T1000 (cell line): ENCODE results near the gene IPO7.
A peak's percentile ranks its signal among the peaks of the same experiment; 100 is the strongest.
"Not testable (repeated sequence)": the region's sequence is repeated elsewhere in the genome, so short reads cannot be mapped to it uniquely, and the experiment has no call there.

Experiments
- DNase-seq: peaks from one replicate; lab custom pipeline; 2025; ENCODE audit warnings: mixed read lengths; lab: John Stamatoyannopoulos, UW

Gene IPO7

DNA sequence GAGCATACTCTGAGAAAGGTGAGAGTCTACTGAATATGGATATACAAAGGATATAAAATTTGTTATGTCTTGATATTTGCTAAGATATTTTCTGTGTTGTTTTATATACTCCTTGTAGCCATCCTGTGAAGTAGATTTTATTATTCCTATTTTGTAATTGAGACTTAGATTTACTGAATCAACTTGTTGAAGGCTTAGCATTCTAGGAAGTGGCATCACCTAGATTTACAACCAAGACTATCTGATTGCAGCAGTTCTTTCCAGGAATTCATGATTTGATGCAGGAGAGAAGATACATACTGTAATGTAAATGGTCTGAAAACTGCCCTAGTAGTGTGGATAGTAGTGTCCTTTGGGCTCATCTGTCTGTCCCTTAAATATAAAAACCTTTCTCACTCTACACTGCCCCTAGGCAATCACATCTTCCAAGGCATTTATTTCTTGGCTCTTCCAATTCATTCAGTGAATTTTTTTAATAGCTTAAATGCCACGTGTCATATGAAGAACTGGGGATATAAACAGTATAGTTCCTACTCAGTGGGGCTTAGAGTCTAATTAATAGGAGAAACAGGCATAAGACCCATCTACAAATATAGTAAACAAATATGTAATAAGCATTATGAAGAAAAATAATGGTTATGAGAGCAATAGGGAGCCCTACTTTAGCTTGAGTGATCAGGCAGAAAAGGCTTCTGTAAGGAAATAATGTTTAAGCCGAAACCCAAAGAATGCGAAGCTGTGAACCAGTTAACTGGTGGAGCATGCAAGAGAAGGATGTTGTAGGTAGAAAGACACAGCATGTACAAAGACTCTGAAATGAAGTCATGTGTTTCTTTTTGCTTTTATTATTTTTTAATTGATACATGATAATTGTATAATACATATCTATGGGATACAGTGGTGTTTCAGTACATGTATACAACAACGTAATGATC, 13.6 kb downstream of the IPO7 start:
- DNase-seq, result no peak

- DNase-seq, result no peak
These were observed 15.0 kb downstream of the IPO7 start for GRCh38 chr11:9399466-9399865.

- not testable (repeated sequence) for DNase-seq
These were observed 17.4 kb downstream of the IPO7 start for GRCh38 chr11:9401884-9402283.

DNA sequence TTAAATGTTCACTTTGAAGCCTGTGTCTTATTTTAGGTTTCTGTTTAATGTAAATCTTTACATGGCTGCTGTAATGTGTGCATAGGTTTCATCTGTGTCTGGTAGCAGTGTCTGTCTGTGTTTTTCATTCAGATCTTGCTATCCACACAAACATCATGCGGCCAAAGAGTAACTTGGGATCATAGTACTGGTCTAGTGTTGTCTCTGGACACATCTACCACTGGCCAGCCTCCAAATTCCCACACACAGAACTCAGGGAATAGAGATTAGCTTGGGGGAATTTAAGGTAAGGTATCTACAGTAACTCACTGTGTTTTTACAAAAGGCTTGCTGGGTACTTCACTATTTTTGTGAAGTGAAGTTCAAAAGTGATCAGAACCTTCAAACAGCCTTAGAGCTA, 44.3 kb downstream of the IPO7 start:
- DNase-seq, result no peak

DNA sequence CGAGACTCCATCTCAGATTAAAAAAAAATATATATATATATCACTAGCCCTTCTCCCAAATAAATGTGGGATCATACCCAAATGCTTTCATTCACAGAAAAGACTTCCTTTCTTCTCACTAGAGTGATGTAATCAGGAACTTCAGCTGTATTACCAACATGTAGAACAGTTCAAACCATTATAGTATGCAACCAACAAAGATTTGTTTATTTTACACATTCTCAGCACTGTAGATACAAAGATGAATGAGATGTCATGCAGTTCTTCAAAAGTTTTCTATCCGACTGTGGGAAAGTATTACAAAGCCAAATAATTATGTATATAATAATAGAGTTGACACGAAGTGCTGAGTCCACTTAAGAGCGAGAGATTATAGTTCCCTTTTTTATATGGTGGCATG, 54.2 kb downstream of the IPO7 start:
- no peak for DNase-seq

- DNase-seq, result no peak
These were observed 61.8 kb downstream of the IPO7 start for GRCh38 chr11:9446230-9446629.

GRCh38 chr11:9448576-9449352, 64.3 kb downstream of the IPO7 start:
- no peak for DNase-seq

GRCh38 chr11:9452023-9452422, 67.6 kb downstream of the IPO7 start:
- DNase-seq, result not testable (repeated sequence)

DNA sequence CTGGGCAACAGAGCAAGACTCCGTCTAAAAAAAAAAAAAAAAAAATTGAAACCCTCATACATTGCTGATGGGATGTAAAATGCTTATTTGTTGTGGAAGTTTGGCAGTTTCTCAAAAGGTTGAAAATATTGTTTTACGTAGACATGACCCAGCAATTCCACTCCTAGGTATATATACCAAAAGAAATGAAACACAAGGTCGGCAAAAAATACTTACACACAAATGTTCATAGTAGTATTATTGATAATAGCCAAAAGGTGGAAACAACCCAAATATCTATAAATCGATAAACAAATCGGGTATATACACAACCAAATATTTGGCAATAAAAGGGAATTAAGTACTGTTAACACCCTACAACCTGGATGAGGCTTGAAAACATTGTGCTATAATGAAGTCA, 71.3 kb downstream of the IPO7 start:
- no peak for DNase-seq

DNA sequence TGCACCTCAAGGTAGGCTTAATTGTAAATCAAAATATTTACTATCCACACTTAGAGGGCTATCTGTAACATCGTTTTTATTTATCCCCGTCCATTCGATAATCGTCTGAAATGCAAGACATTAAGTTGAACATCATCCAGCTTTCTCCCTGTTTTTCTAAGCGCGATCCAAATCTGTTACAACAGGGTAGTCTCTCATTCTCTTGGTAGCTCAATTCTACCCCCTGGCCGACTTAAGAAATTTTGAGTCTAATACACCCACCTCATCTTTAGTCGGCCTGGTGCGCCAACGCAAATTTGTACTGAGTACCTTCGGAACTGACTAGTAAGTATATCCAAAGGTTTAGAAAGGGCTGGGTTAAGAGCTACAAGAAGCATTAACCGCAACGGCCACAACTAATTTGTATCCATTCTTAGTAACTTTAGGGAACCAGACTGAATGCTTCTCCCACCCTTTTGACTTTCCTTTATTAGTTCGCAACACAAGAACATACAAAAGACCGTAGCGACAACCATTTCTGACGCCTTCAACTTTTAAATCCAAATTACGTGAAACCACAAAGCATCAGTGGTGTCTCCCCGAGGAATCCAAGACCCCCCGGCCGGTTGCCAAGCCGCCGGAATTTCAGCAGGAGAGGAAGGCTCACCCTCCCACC, 75.3 kb downstream of the IPO7 start:
- DNase-seq, result no peak

DNA sequence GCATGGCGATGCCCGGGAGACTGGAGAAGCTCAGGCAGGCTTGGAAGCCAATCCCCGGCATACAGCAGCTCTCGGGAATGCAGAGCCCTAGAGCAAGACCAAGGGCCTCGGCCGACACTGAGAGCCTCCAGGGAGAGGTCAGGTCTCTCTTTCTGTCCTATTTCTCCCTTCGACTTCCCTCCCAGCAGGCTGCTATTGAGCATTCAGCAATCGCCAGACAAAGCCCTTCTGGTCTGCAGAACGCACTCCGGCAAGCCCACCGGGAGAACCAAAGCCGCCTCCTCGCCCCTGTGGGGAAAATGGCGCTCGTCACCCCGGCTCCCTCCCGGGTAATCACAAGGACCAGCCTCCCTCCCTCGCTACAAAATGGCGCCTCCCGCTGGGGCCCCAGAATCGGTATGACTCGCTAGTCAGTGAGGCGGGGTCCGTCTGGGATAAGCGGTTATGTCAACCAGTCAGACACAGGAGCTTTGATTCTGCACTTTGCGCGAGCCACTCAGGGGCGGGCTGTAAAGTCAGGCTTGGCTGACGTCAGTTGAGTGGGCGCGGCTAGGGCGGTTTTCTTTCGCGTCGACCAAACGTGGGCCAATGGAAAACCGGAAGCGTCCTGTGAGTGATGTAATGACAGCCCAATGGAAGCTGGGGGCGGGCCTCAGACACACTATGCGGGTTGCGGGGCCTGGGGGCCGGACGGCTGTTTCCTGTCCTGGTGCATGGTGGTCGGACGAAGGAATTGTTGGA, 76.0 kb downstream of the IPO7 start, which contains the start of gene ZNF143:
Gene ZNF143, plus strand, starts transcription at position 691 of the 741 bp plus-strand sequence. CDS start 10,297 bp downstream, outside the sequence.
- peak; percentile 98 for DNase-seq

DNA sequence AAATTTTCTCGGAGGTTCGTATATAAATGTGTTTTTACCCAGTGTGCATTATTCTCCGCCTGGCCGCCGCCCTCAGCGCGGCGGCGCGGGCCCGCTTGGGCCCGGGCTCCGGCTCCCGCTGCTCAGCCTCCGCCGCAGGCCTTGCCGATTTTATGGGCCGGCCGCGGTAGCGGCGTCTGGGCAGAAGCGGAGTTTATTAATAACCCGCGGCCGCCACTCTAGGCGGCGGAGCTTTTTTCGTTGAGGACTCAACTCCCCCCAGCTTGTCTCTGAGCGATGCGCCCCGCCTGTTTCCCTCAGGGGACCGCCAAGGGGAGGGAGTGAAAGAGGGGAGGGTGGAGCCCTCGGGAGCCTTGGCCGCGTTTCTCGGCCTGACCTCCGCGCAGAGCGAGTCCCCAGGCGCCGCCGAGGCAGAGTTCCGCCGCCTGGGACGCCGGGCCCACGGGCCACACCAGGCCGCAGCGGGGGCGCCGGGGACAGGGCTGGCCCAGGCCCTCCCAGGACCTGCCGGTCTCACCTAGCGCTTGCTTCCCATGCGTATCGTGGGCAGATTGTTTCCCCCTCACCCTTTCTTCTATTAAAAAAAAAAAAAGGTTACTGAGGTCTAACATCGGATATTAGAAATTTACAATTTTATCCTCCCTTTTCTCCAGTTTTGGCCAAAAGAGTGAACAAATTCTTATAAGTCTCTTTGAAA, 76.8 kb downstream of the IPO7 start:
- peak; percentile 80 for DNase-seq

- DNase-seq, result no peak
These were observed 77.3 kb downstream of the IPO7 start for GRCh38 chr11:9461760-9462134.

DNA sequence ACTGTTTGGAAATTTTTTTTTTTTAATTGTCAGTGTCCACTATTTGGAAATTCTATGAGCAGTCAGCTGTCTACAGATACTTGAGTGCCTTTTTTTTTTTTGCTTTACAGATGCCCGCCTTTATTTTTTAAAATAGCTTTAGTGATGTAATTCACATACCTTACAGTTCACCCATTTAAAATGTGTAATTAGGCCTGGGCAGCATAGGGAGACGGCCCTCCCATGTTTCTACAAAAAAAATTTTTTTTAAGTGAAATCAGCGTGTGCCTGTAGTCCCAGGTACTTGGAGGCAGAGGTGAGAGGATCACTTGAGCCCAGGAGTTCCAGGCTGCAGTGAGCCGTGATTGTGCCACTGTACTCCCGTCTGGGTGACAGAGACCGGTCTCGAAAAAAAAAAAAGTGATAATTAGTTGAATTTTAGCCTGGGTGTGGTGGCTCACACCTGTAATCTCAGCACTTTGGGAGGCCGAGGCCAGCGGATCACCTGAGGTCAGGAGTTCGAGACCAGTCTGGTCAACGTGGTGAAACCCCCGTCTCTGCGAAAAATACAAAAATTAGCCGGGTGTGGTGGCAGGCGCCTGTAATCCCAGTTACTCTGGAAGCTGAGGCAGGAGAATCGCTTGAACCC, 77.8 kb downstream of the IPO7 start:
- DNase-seq, result no peak

- no peak for DNase-seq
These were observed 78.5 kb downstream of the IPO7 start for GRCh38 chr11:9462806-9463537.

DNA sequence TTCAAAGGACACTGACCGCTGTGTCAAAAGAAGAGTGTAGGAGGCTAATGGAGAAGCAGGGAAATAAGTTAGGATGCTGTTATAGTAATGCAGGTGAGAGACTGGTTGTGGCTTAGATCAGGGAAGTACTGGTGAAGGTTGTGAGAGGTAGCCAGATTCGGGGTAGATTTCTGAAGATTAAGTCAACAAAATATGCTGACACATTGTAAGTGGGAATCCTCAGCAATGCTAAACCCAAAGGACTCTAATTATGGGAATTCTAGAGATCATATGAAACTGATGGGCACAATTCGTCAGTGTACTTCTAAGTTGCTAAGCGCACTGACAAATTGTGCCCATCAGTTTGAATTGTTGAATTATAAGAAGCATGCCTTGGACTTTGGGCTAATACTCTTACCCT, 86.3 kb downstream of the IPO7 start:
- no peak for DNase-seq

- DNase-seq, result no peak
These were observed 89.0 kb downstream of the IPO7 start for GRCh38 chr11:9473408-9473807.

DNA sequence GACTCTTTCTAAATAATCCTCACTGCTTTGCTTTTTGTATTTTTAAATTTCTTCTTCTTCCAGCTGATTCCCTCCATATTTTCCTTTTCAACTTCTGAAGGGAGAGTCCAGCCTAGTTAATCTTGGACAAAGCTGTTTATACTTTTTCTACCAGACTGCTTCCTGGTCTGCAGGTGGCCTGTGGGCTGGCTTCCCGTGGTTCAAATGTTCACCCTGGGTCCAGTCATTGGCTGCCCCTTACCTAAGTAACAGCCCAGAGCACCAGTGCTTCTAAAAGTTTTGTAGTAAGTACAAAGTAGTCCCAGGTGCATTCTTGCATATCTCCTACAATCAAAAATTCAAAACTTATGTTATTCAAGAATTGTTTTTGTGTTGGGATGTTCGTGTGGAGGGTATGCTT, 95.4 kb downstream of the IPO7 start:
- no peak for DNase-seq

DNA sequence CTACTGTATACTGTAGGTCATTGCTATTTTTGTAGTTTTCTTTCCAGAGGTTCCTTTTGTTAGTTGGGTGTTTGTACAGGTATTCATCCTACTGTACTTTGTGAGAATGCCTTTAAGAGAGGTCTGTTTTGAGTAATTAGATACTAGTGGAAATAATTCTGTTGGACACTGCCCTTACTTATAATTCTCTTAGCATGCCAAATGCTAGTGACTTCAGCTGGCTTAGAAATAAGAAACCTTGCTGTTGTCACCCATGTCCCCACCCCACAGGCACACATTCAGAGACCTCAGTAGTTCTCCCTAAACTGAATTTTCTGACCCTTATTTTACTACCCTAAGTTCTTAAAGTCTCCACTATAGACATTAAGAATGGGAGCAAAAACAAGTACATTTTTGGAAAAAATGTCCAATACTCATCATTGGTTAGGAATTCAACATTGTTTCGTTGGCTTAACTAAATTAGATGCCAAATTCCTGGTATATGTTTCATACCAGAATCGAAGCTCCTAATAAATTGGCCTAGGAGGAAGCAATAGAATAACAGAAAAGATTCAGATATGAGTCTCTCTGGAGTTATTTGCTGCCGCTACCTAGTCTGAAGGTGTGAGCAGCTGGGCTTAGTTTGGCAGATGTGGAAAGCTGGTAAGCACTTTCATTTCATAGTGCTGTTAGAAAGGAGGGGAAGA, 104.8 kb downstream of the IPO7 start:
- DNase-seq, result no peak
